Activated T-cell treated with anti-CD3 and anti-CD28 coated beads for 48 hours (primary cell): Measurements from ENCODE around the gene UBE2V1.
"Not testable (repeated sequence)": the region's sequence is repeated elsewhere in the genome, so short reads cannot be mapped to it uniquely, and the experiment has no call there.

Experiments
- DNase-seq: peaks from one replicate; pipeline ENCODE4 v3.0.0-alpha.2; 2020; ENCODE audit warnings: low read depth

Gene UBE2V1

DNA sequence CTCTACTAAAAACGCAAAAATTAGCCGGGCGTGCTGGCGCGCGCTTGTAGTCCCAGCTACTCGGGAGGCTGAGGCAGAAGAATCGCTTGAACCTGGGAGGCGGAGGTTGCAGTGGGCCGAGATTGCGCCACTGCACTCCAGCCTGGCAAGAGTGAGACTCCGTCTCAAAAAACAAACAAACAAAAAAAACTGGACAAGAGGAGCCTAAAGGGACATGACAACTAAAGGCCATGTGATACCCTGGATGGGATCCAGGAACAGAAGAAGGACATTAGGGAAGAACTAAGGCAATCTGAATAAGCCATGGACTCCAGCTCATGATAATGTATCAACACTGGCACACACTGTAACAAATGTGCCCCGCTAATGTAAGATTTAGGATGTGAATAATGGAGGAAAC, 24.8 kb upstream of the UBE2V1 start:
- not testable (repeated sequence) for DNase-seq

- no peak for DNase-seq
These were observed 24.1 kb upstream of the UBE2V1 start for GRCh38 chr20:50136822-50137599.

GRCh38 chr20:50135157-50135556, 22.2 kb upstream of the UBE2V1 start:
- not testable (repeated sequence) for DNase-seq

DNA sequence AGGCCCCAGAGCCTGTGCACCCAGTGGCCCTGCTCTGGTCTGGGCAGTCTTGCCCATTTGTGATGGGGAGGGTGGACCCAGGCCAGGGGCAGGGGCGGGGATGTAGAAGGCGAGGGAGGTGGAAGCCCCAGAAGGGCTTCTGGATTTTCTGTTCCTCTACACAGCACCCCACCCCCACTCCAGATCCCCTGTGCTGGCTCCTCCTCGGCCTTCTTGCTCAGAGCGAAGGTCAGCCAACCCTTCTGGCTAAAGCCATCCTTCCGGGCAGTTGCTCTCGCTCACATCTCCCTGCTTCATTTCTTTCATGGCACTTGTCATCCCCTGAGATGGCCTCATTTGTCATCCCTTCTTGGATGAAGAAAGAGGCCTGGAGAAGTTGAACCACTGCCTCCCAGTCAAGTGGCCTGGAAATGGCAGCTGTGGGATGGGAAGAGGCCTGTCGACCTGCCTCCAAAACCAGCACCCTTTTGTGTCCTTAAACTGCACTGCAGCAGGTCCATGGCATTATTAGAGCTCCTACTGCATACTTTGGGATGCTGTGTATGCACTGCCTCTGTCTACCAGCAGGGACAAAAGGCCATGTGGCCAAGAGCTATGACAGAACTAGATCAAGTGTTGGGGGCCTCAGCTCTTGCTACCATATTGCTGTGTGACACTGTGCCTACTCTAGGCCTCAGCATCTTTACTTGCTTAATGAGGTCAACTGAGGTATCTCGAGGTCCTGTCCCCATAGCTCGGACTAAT, 20.7 kb upstream of the UBE2V1 start:
- DNase-seq: no peak

DNA sequence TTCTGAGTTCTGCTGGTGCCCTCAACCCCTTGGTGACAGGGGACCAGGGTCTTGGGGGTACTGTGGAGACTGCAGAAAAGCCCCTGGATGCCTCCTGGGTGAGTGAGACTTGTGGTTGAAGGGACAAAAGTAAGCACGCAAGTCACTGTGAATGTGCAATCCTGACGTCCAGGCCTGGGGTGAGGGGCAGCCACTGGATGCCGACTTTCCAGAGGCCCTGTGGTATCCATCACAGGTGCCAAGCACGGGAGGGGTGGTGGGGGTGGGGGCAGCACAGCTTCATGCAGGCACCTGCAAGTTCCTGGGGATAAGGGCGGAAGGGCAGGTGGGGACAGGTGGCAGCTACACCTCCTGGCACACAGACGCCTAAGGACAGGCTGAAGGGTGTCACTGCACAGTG, 20.1 kb upstream of the UBE2V1 start:
- DNase-seq: no peak

- no peak for DNase-seq
These were observed 18.0 kb upstream of the UBE2V1 start for GRCh38 chr20:50130995-50131394.

DNA sequence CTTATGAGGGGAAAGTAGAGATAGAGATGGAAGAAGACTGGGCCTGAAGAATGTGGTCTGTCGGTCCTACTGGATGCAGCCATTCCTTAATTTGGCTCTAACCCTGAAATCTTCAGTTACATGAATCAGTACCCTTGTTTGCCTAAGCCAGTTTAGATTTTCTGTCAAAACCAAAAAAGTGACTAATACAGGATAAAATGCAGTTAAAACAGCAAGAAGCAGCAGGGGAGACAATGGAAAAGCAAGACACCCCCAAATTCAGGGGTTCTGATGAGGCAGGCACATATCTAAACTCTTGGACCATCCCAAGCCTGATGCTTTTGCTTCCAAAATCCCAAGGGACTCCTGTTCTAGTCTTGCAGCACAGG, 17.4 kb upstream of the UBE2V1 start:
- DNase-seq: no peak

DNA sequence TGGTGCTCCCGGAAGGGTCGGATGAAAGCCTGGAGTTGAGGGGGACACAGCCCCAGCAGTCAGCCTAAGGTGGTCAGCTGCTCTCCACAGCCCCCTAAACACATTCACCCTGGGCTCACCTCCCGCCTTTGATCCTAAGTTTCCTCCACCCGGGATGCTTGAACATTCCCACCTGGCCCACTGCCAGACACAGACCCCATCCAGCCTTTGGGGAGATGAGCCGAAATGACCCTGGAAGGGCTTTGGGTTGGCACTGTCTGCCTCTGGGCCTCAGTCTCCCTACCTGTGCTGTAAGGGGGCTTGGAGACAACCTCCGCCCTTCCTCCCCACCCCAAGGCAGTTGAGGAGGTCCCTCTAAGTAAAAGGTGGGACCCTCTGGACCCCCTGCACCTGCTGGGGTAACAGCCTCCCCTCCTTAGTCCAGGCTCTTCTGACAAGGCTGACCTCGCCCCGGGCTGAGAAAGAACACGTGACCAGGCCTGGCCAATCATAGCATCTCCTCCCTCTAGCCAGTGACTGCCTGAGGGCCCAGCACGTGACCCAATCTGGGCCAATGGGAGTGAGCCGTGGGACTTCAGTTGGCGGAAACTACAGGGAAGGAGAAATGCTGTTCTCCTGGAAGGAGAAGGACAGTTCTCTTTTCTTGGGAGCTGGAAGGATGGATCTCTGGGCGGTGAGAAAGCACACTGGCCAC, 16.9 kb upstream of the UBE2V1 start:
- no peak for DNase-seq

- DNase-seq: no peak
These were observed 15.6 kb upstream of the UBE2V1 start for GRCh38 chr20:50128520-50128905.

- DNase-seq: no peak
These were observed 14.9 kb upstream of the UBE2V1 start for GRCh38 chr20:50127587-50128519.

- no peak for DNase-seq
These were observed 13.7 kb upstream of the UBE2V1 start for GRCh38 chr20:50126662-50127061.

DNA sequence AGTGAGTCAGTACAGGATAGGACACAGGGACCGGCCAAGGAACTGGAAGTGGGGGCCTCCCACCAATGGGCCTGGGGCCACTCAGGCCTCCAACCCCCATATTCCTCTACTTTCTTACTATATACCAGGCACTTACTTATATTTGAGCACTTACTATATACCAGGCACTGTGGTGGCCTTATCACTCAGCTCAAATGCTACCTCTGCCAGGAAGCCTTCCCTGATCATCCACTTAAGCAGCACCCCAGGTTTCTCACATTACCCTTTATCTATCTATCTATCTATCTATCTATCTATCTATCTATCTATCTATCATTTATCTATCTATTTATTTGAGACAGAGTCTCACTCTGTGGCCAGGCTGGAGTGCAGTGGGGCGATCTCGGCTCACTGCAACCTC, 12.3 kb upstream of the UBE2V1 start:
- no peak for DNase-seq

DNA sequence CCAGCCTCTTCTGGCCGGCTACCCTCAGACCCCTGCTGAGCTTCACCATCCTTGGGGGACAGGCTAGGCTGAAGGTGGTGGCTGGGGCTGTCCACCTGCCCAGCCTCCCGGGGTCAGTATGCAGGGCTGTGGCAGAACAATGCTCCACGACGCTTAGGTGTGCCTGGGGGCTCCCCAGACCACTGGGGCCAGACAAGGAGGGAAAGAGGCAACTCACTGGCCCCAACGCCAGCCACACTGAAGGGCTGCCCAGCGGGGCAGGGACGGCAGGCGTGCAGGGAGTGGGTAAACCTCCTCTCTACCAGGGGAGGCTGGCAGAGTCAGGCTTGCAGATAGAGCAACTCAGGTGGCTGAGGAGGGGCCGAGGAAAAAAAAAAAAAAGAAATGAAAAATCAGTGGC, 11.5 kb upstream of the UBE2V1 start:
- DNase-seq: no peak

- DNase-seq: no peak
These were observed 10.5 kb upstream of the UBE2V1 start for GRCh38 chr20:50123418-50123817.

GRCh38 chr20:50122763-50123162, 9.8 kb upstream of the UBE2V1 start:
- no peak for DNase-seq

DNA sequence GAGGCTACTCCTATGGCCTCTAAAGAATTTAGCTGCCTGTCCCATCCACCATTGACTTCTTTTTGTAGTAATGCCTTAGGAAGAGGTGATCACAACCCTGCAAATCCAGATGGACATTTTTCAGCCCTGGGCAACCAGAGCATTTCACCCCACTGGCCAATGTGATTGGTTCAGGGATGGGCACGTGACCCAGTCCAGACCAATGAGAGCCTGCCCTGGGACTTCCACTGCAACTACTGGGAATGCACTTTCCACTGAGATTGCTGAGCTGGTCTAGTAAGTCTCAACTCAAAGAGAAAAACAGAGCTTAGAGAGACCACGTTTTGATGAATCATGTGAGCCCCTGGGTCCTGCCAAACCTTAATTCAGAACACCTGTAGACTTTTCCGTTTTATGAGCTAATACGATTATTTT, 8.9 kb upstream of the UBE2V1 start:
- DNase-seq: no peak

DNA sequence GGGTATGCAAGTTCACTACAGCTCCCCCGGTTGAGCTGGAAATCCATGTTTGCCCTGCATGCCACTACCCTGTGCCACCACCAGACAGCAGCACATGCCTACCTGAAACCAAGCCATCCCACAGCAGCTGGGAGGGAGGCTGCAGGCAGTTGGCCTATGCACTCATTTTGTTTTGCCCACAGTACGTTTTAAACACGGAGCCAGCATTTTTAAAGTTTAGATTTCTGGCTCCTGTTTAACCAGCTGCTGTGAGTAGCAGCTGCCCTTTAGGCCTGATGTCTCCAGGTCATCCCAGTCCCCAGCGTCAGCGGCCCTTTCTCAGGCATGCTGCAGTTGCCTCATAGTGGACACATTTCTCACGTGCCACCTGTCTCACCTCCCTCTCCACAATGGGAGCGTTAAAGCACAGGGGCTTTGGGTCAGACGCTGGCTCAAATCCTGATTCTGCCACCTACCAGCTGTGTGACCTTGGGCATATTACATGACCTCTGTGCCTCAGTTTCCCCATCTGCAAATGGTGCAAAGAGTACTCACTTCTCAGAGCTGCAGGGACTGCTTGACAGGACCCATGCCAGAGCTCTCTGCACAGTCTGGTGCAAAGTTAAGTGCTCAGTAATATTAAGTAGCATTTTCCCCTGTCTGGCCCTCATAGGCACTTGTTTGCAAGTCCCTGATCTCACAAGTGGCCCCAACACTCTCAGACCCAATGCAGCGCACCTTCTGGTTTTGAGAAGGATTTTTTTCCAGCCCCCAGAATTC, 8.2 kb upstream of the UBE2V1 start:
- peak; percentile 38 for DNase-seq

DNA sequence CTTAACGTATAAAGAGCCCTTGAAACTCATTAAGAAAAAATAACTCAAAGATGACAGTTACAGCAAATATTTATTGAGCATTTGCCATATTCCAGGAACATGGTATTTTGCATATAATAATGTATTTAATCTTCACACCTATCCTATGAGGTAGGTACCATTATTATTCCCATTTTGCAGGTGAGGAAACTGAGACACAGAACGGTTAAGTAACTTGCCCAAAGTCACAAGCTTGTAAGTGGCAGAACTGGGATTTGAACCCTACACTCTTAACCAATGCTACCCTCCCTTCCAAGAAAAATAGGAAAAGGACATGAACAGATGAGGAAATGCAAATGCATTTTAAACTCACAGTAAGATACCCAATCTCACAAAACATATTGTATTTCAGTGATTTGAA, 5.3 kb upstream of the UBE2V1 start:
- no peak for DNase-seq

GRCh38 chr20:50116368-50116999, 3.5 kb upstream of the UBE2V1 start:
- DNase-seq: no peak

GRCh38 chr20:50115591-50116367, 2.8 kb upstream of the UBE2V1 start:
- peak; percentile 84 for DNase-seq
